OCI-LY7 (cell line): Measurements from ENCODE around the gene SPSB3. TPM values are rescaled to one million over a fixed set of nuclear protein-coding genes. Genes with fewer than 3 reads are reported as not detected.

Experiments used
- BruUV-seq: library from RNA; stranded (reverse); fragments of 400-500 nt; replicated peaks from 2 replicates; lab custom pipeline; 2021; lab: Mats Ljungman, UMichigan
- CTCF ChIA-PET: fragments of 300-600 bp; sonication (Branson Sonifier 250); formaldehyde crosslinking; loops from one replicate; lab custom pipeline; 2022; ENCODE audit warnings: antibody characterized with exemption; ENCODE audit not compliant: unreplicated experiment; lab: Charles Lee
- POLR2A ChIA-PET: fragments of 300-600 bp; sonication (Branson Sonifier 250); formaldehyde crosslinking; loops from one replicate; lab custom pipeline; 2022; ENCODE audit warnings: antibody characterized with exemption; lab: Charles Lee
- DNase-seq: peaks from one replicate; pipeline ENCODE4 v3.0.0-alpha.2; 2015; ENCODE audit warnings: low spot score
- H2AFZ ChIP-seq: fragments of 200-600 bp; sonication (generic), shearing (Covaris generic); 2 replicates; pipeline ENCODE4 v1.6.1; 2014; ENCODE audit warnings: mild to moderate bottlenecking, antibody characterized with exemption, low read length, moderate library complexity
- H3K27ac ChIP-seq: fragments of 200-600 bp; sonication (generic); 2 replicates; pipeline ENCODE4 v1.5.1; 2014; ENCODE audit warnings: mixed run types, low read depth, mild to moderate bottlenecking, moderate library complexity, low read length, inconsistent platforms; ENCODE audit not compliant: poor library complexity, severe bottlenecking
- H3K36me3 ChIP-seq: fragments of 200-600 bp; sonication (generic); 2 replicates; pipeline ENCODE4 v1.6.1; 2014; ENCODE audit warnings: mild to moderate bottlenecking, antibody characterized with exemption, low read length, moderate library complexity, mixed read lengths; ENCODE audit not compliant: insufficient read depth
- H3K4me1 ChIP-seq: fragments of 200-600 bp; sonication (generic); 2 replicates; pipeline ENCODE4 v1.5.1; 2014; ENCODE audit warnings: mild to moderate bottlenecking, low read length; ENCODE audit not compliant: insufficient read depth, poor library complexity, severe bottlenecking
- H3K4me2 ChIP-seq: fragments of 200-600 bp; sonication (generic); 2 replicates; pipeline ENCODE4 v1.6.1; 2014; ENCODE audit warnings: mild to moderate bottlenecking, low read length
- H3K4me3 ChIP-seq: fragments of 200-600 bp; sonication (generic); 2 replicates; pipeline ENCODE4 v1.5.1; 2014; ENCODE audit warnings: mild to moderate bottlenecking, low read depth, low read length; ENCODE audit not compliant: poor library complexity, severe bottlenecking
- H3K79me2 ChIP-seq: fragments of 200-600 bp; sonication (generic); 2 replicates; pipeline ENCODE4 v1.6.1; 2016; ENCODE audit warnings: low read depth, mild to moderate bottlenecking, low read length, moderate library complexity, mixed read lengths; ENCODE audit not compliant: insufficient read depth
- H3K9me2 ChIP-seq: fragments of 200-600 bp; sonication (generic); 2 replicates; pipeline ENCODE4 v1.6.1; 2016; ENCODE audit warnings: mild to moderate bottlenecking, low read length, mixed read lengths; ENCODE audit not compliant: insufficient read depth
- H3K9me3 ChIP-seq: fragments of 200-600 bp; sonication (generic); 2 replicates; pipeline ENCODE4 v1.6.1; 2014; ENCODE audit warnings: mild to moderate bottlenecking, mixed run types, low read length, mixed read lengths
- H4K20me1 ChIP-seq: fragments of 200-600 bp; sonication (generic); 2 replicates; pipeline ENCODE4 v1.6.1; 2014; ENCODE audit warnings: mild to moderate bottlenecking, antibody characterized with exemption, low read length, moderate library complexity, mixed read lengths; ENCODE audit not compliant: insufficient read depth
- EZH2phosphoT487 ChIP-seq: fragments of 200-600 bp; sonication (generic); IDR thresholded peaks from 2 replicates; pipeline ENCODE4 v1.6.1; 2018; ENCODE audit warnings: low read depth, borderline replicate concordance, mild to moderate bottlenecking, mixed run types, antibody characterized with exemption, low read length, moderate library complexity, mixed read lengths
- intact Hi-C: fragments of 100-400 bp; cut with micrococcal nuclease; formaldehyde crosslinking; loops from one replicate; pipeline ENCODE4 v1.10.0; 2022; ENCODE audit not compliant: unreplicated experiment
- total RNA-seq, 2 experiments: library from RNA; depleted of rRNA in 1 of 2; stranded (reverse); fragments of >200 nt in 1 of 2; shearing (Covaris generic) in 1 of 2; gene quantifications; 2 replicates each; pipeline ENCODE4 v1.2.3, GENCODE V29; 2014 to 2022
- TF ChIP-seq, protein P1 (sequence below): fragments of 200-600 bp; sonication (generic); conservative IDR thresholded peaks from 2 replicates; pipeline ENCODE4 v1.5.1; 2014; ENCODE audit warnings: mild to moderate bottlenecking, antibody characterized with exemption, low read length, moderate library complexity, mixed read lengths

The SPSB3 gene
- total RNA-seq, 2 experiments from 2014 or later = 33.6 to 52.4 TPM

- TF ChIP-seq, protein P1, sequence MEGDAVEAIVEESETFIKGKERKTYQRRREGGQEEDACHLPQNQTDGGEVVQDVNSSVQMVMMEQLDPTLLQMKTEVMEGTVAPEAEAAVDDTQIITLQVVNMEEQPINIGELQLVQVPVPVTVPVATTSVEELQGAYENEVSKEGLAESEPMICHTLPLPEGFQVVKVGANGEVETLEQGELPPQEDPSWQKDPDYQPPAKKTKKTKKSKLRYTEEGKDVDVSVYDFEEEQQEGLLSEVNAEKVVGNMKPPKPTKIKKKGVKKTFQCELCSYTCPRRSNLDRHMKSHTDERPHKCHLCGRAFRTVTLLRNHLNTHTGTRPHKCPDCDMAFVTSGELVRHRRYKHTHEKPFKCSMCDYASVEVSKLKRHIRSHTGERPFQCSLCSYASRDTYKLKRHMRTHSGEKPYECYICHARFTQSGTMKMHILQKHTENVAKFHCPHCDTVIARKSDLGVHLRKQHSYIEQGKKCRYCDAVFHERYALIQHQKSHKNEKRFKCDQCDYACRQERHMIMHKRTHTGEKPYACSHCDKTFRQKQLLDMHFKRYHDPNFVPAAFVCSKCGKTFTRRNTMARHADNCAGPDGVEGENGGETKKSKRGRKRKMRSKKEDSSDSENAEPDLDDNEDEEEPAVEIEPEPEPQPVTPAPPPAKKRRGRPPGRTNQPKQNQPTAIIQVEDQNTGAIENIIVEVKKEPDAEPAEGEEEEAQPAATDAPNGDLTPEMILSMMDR = no peak
- TF ChIP-seq EZH2phosphoT487 = no peak
- no TSS peak for BruUV-seq
- no peak overlapping the region for H2AFZ ChIP-seq
Measured at GRCh38 chr16:1762879-1763520, 19.4 kb downstream of the SPSB3 start.

DNA sequence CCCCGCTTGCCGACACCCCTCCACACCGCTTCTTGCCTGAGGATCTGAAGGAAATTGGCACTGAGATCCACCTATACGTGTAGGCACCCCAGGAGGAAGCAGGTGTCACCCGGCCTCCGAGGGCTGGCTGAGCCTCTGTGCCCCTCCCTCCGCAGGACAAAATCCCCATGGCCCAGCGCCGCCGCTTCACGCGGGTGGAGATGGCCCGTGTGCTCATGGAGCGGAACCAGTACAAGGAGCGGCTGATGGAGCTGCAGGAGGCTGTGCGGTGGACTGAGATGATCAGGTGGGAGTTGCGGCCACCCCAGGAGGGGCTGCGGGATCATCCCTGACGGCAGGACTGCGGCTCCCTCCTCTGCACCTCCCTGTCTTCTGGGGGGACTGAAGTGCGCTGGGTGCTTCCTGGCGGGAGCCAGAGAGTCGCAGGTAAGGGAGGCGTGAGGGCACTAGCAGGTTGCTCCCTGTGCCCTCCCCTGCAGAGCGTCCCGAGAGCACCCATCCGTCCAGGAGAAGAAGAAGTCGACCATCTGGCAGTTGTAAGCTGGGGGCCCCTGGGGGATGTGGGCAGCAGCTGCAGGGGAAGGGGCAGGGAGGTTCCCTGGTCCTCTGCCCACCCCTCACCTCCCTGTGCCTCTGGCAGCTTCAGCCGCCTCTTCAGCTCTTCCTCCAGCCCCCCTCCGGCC, 20.0 kb downstream of the SPSB3 start:
- H3K36me3 ChIP-seq = peaks cover 37% of the 10 kb centered on the region

More at GRCh38 chr16:1762879-1763520, 19.4 kb downstream of the SPSB3 start:
- Histone ChIP-seq H3K4me1 (no peaks in the 10 kb centered on the region), H4K20me1 (no peaks in the 10 kb centered on the region), H3K36me3 (peaks cover 44% of the 10 kb centered on the region), H3K9me2 (no peaks in the 10 kb centered on the region), H3K79me2 (no peaks in the 10 kb centered on the region), H3K9me3 (no peaks in the 10 kb centered on the region), H3K4me3 (no peak overlapping the region), H3K4me2 (no peak overlapping the region), H3K27ac (no peak overlapping the region)
- POLR2A ChIA-PET = no interaction called here
- DNase-seq = no peak
- CTCF ChIA-PET = no interaction called here
- intact Hi-C loops = no loop called here

More for the DNA sequence above, 20.0 kb downstream of the SPSB3 start:
- Histone ChIP-seq H4K20me1 (no peaks in the 10 kb centered on the region), H2AFZ (no peak overlapping the region), H3K9me2 (no peaks in the 10 kb centered on the region), H3K27ac (no peak overlapping the region), H3K4me2 (no peak overlapping the region), H3K4me1 (no peaks in the 10 kb centered on the region), H3K4me3 (no peak overlapping the region), H3K79me2 (no peaks in the 10 kb centered on the region), H3K9me3 (no peaks in the 10 kb centered on the region)
- no peak for DNase-seq
- intact Hi-C loops = no loop called here
- ChIA-PET CTCF (no interaction called here), POLR2A (no interaction called here)
- TF ChIP-seq, protein P1 = no peak
- BruUV-seq = no TSS peak
